Parathyroid adenoma (tissue), 2 donors: ENCODE data around the gene IFIT1B.

Source experiments
- H2AFZ ChIP-seq: fragments of 300-600 bp; sonication (generic); one replicate; pipeline ENCODE4 v1.7.0; 2017; ENCODE audit warnings: antibody characterized with exemption, mild to moderate bottlenecking
- H3K27ac ChIP-seq: fragments of 300-600 bp; sonication (generic); one replicate; pipeline ENCODE4 v1.7.0; 2017
- H3K27me3 ChIP-seq: fragments of 300-600 bp; sonication (generic); one replicate; pipeline ENCODE4 v1.7.0; 2017; ENCODE audit warnings: low read length; ENCODE audit not compliant: control insufficient read depth, insufficient read depth
- H3K36me3 ChIP-seq: fragments of 300-600 bp; sonication (generic); one replicate; pipeline ENCODE4 v1.7.0; 2017; ENCODE audit warnings: low read length; ENCODE audit not compliant: control insufficient read depth, insufficient read depth
- H3K4me1 ChIP-seq: fragments of 300-600 bp; sonication (generic); one replicate; pipeline ENCODE4 v1.7.0; 2017; ENCODE audit warnings: control low read depth
- H3K4me2 ChIP-seq: fragments of 300-600 bp; sonication (generic); one replicate; pipeline ENCODE4 v1.7.0; 2017; ENCODE audit warnings: low read length
- H3K4me3 ChIP-seq: fragments of 300-600 bp; sonication (generic); one replicate; pipeline ENCODE4 v1.7.0; 2017; ENCODE audit warnings: low read depth, low read length
- H3K79me2 ChIP-seq: fragments of 300-600 bp; sonication (generic); one replicate; pipeline ENCODE4 v1.7.0; 2017; ENCODE audit warnings: control low read depth
- H3K9ac ChIP-seq: fragments of 300-600 bp; sonication (generic); one replicate; pipeline ENCODE4 v1.7.0; 2017; ENCODE audit warnings: mild to moderate bottlenecking
- H3K9me3 ChIP-seq: fragments of 300-600 bp; sonication (generic); one replicate; pipeline ENCODE4 v1.7.0; 2017; ENCODE audit warnings: low read length; ENCODE audit not compliant: control insufficient read depth
- TF ChIP-seq, protein P1 (sequence below): fragments of 300-600 bp; sonication (generic); IDR thresholded peaks from one replicate; pipeline ENCODE4 v1.7.0; 2017; ENCODE audit warnings: antibody characterized with exemption, mild to moderate bottlenecking
- donor health status: primary hyperparathyroidism.

Gene IFIT1B

DNA sequence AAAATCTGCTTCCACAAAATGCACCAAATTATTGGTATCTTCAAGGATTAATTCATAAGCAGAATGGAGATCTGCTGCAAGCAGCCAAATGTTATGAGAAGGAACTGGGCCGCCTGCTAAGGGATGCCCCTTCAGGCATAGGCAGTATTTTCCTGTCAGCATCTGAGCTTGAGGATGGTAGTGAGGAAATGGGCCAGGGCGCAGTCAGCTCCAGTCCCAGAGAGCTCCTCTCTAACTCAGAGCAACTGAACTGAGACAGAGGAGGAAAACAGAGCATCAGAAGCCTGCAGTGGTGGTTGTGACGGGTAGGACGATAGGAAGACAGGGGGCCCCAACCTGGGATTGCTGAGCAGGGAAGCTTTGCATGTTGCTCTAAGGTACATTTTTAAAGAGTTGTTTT is 38.0 kb upstream of the IFIT1B start:
- Histone ChIP-seq H3K36me3 (no peaks in the 10 kb centered on the region), H3K27me3 (no peaks in the 10 kb centered on the region), H3K4me1 (no peaks in the 10 kb centered on the region), H3K9ac (no peak overlapping the region), H3K4me3 (no peak overlapping the region), H3K27ac (no peak overlapping the region), H2AFZ (no peak overlapping the region), H3K9me3 (no peaks in the 10 kb centered on the region), H3K4me2 (no peak overlapping the region), H3K79me2 (no peaks in the 10 kb centered on the region)
- TF ChIP-seq, protein P1, sequence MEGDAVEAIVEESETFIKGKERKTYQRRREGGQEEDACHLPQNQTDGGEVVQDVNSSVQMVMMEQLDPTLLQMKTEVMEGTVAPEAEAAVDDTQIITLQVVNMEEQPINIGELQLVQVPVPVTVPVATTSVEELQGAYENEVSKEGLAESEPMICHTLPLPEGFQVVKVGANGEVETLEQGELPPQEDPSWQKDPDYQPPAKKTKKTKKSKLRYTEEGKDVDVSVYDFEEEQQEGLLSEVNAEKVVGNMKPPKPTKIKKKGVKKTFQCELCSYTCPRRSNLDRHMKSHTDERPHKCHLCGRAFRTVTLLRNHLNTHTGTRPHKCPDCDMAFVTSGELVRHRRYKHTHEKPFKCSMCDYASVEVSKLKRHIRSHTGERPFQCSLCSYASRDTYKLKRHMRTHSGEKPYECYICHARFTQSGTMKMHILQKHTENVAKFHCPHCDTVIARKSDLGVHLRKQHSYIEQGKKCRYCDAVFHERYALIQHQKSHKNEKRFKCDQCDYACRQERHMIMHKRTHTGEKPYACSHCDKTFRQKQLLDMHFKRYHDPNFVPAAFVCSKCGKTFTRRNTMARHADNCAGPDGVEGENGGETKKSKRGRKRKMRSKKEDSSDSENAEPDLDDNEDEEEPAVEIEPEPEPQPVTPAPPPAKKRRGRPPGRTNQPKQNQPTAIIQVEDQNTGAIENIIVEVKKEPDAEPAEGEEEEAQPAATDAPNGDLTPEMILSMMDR = no peak

DNA sequence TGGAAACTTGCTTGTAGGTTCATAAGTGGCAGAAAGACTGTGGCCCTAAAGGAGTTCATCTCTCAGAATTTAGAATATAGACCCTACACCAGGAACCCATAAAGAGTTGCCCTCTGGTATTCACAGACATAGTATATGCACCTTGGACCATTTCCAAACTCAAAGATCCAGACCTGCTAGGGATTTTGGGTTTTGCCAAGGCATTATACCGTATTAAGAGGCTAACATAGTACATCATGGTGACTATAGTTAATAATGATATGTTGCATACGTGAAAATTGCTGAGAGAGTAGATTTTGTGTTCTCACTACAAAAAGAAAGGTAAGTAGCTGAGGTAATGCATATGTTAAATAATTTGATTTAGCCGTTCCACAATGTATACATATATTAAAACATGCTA is 36.2 kb upstream of the IFIT1B start:
- H3K9ac ChIP-seq = no peak overlapping the region
- TF ChIP-seq, protein P1 = no peak
- H3K9me3 ChIP-seq = no peaks in the 10 kb centered on the region
- H3K27me3 ChIP-seq = no peaks in the 10 kb centered on the region
- no peak overlapping the region for H3K4me2 ChIP-seq
- peaks cover 4% of the 10 kb centered on the region for H3K4me1 ChIP-seq
- H2AFZ ChIP-seq = no peak overlapping the region
- H3K79me2 ChIP-seq = no peaks in the 10 kb centered on the region
- no peak overlapping the region for H3K27ac ChIP-seq
- H3K36me3 ChIP-seq = no peaks in the 10 kb centered on the region
- no peak overlapping the region for H3K4me3 ChIP-seq

GRCh38 chr10:89342206-89342958 is 35.5 kb upstream of the IFIT1B start:
- no peaks in the 10 kb centered on the region for H3K36me3 ChIP-seq
- H3K27ac ChIP-seq = peak overlapping the region; percentile 5
- H3K9ac ChIP-seq = no peak overlapping the region
- no peak overlapping the region for H3K4me3 ChIP-seq
- no peaks in the 10 kb centered on the region for H3K79me2 ChIP-seq
- TF ChIP-seq, protein P1 = no peak
- no peaks in the 10 kb centered on the region for H3K27me3 ChIP-seq
- peaks cover 5% of the 10 kb centered on the region for H3K4me1 ChIP-seq
- H2AFZ ChIP-seq = peak overlapping the region; percentile 77
- no peak overlapping the region for H3K4me2 ChIP-seq
- no peaks in the 10 kb centered on the region for H3K9me3 ChIP-seq

DNA sequence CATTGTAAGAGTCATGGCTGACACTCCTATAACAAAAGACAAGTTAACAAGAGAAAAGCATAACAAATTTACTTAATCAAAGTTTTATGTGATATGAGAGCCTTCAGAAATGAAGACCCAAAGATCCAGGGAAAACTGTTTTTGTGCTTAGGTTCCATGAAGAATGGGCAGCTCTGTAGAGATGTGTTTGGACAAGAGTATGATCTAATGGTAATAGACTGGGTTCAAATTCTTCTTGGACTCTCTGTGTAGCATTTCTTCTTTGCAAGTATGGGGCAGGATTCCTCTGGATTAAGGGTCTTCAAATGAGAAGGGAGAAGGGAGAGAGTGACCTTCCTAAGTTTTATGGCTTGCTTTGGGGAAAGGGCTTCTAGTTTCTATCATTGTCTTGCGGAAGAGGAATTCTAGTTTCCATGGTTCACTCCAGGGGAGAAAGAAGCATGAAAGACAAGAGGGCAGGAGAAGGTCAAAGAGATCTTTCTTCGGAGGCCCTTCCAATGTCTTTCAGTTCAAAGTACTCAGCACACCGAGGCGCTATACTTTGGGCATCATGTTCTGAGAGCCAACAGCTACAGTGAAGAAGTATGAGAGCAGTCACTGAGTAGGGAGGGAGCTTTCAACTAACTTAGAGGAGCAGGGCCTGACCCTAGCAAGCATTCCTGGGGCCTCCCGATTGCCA is 34.6 kb upstream of the IFIT1B start:
- Histone ChIP-seq H3K27ac (peak overlapping the region; percentile 5), H3K27me3 (no peaks in the 10 kb centered on the region), H3K4me1 (peaks cover 5% of the 10 kb centered on the region), H3K79me2 (no peaks in the 10 kb centered on the region), H3K4me3 (no peak overlapping the region), H3K9ac (no peak overlapping the region), H3K4me2 (no peak overlapping the region), H3K9me3 (no peaks in the 10 kb centered on the region), H3K36me3 (no peaks in the 10 kb centered on the region), H2AFZ (peak overlapping the region; percentile 77)
- TF ChIP-seq, protein P1 = no peak
